ENCODE results near the gene CTAG1A.

DNA sequence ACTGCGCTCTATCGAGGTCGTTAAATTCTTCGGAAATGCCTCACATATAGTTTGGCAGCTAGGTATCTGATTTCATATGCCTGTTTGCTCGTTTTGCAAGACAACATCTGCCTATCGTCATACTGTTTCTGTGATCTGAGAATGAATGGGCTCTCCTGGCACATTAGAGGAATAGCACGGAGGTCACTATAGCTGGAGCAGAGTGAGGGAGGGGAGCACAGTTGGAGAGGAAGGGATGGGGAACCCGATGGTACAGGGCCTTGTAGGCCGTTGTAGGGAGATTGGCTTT lies 37.0 kb upstream of the CTAG1A start:
- TF ChIP-seq EZH2phosphoT487 (IDR thresholded peaks at IDR 0.05; ENCODE audit: unreplicated experiment) = no peak
- TF ChIP-seq, protein P1, sequence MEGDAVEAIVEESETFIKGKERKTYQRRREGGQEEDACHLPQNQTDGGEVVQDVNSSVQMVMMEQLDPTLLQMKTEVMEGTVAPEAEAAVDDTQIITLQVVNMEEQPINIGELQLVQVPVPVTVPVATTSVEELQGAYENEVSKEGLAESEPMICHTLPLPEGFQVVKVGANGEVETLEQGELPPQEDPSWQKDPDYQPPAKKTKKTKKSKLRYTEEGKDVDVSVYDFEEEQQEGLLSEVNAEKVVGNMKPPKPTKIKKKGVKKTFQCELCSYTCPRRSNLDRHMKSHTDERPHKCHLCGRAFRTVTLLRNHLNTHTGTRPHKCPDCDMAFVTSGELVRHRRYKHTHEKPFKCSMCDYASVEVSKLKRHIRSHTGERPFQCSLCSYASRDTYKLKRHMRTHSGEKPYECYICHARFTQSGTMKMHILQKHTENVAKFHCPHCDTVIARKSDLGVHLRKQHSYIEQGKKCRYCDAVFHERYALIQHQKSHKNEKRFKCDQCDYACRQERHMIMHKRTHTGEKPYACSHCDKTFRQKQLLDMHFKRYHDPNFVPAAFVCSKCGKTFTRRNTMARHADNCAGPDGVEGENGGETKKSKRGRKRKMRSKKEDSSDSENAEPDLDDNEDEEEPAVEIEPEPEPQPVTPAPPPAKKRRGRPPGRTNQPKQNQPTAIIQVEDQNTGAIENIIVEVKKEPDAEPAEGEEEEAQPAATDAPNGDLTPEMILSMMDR (conservative IDR thresholded peaks at IDR 0.05; ENCODE audit: low read depth in 2 of 2) = no peak

Data from GM23338 (cell line).